Testis (tissue), 2 donors: Measurements from ENCODE around the gene IFT43.

Experiments
- CTCF ChIP-seq, 3 experiments: fragments of 450-650 bp in 2 of 3; fragments of 200-600 bp in 1 of 3; sonication (generic) in 1 of 3; IDR thresholded peaks; one replicate each; pipeline ENCODE4 v1.5.1; 2016 to 2019; ENCODE audit warnings: antibody characterized with exemption in 3 of 3, mild to moderate bottlenecking in 2 of 3, moderate library complexity in 1 of 3
- POLR2A ChIP-seq: fragments of 450-650 bp; IDR thresholded peaks from one replicate; pipeline ENCODE4 v1.6.1; 2017; ENCODE audit warnings: antibody characterized with exemption, mild to moderate bottlenecking, moderate library complexity

- TF ChIP-seq CTCF (IDR thresholded peaks at IDR 0.05) (no peak), POLR2A (no peak)
These were observed 113.5 kb downstream of the IFT43 start for GRCh38 chr14:76098916-76099675.
